Stimulated activated naive CD8-positive, alpha-beta T cell treated with anti-CD3 and anti-CD28 coated beads, Interleukin-15, amount 100 ng/mL, for 72 hours (primary cell): ENCODE data around the gene THAP3.
"Not testable (repeated sequence)": the region's sequence is repeated elsewhere in the genome, so short reads cannot be mapped to it uniquely, and the experiment has no call there.

ENCODE experiments used
- ATAC-seq: fragments of 150-1000 bp; cut with Tn5 transposase; 2 replicates; pipeline ENCODE4 v1.10.0; 2021; ENCODE audit warnings: mild to moderate bottlenecking, moderate library complexity
- DNase-seq, 2 donors: peaks; one replicate each; pipeline ENCODE4 v3.0.0; 2021 to 2022
- H3K27ac Mint-ChIP-seq, 2 donors: one replicate each; pipeline ENCODE4 v1.8.0; 2022; ENCODE audit warnings: mild to moderate bottlenecking in 2 of 2, mixed read lengths in 2 of 2, moderate library complexity in 2 of 2
- H3K27me3 Mint-ChIP-seq: one replicate; pipeline ENCODE4 v1.8.0; 2022; ENCODE audit warnings: mixed read lengths
- H3K4me1 Mint-ChIP-seq: one replicate; pipeline ENCODE4 v1.8.0; 2022; ENCODE audit warnings: mild to moderate bottlenecking, mixed read lengths
- H3K4me3 Mint-ChIP-seq, 2 donors: one replicate each; pipeline ENCODE4 v1.8.0; 2022; ENCODE audit warnings: mild to moderate bottlenecking in 2 of 2, mixed read lengths in 2 of 2, moderate library complexity in 1 of 2
- H3K9me3 Mint-ChIP-seq, 2 donors: one replicate each; pipeline ENCODE4 v1.8.0; 2022; ENCODE audit warnings: mixed read lengths in 2 of 2

Gene THAP3

DNA sequence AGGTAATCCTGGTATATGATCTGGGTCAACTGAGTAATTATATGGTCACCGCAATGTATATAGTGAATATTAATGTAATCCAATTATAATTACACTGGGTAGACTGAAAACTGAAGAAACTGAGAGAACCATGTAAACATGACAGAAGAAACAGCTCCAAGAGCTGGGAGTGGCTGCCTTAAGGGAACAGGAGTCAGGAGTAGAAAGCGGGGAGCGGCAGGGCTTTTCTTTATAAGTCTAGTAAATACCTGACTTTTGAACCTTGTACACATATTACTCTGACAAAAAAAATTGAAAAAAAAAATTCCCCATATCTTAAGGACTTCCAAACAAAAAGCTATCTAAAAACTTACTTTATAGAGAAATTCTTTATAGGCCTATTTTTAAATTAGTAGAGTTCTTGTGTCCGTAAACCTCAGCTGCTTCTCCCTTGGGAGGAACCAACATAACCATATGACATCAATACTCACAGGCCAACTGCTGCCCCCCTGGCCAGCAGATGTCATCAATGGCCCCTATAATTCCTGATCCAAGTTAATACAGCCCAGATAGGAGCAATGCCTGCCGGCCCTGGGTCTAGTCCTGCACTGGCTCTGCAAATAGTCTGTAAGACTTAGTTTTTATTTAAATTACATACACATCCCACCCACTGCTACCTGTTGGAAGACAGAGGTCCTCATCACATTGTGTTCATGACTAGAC is 33.8 kb downstream of the THAP3 start:
- H3K9me3 Mint-ChIP-seq, result no peaks in the 10 kb centered on the region
- no peak for ATAC-seq
- H3K27ac Mint-ChIP-seq, result no peak overlapping the region
- no peak overlapping the region for H3K4me3 Mint-ChIP-seq
- H3K27me3 Mint-ChIP-seq, result no peaks in the 10 kb centered on the region
- no peak for DNase-seq
- peaks cover 5% of the 10 kb centered on the region for H3K4me1 Mint-ChIP-seq

DNA sequence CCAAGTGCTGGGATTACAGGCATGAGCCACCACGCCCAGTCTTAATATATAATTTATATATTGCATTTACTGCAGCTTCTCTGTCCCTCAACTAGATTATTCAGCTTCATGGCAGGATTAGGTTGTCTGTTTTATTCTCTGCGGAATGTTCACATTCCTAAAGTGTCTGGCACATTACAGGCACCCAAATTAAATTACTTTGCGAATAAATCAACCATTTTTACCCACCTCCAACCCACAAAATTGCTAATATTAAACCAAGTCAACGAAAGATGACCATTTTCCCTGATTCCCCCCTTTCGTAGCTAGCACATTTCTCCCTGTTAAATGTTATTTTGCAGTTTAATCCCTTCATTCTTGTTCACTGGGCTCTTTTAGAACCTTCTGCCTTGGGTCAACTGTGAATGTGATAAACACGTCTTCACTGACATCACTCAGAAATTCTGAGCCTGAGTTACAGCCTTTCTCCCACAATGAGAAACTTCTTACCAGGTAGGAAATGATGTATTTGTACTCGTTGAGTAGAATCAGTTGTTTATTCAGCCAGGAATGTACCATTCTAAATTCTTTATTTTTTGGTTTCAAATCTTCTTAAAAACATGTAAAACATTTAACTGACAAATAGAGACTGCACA is 35.9 kb downstream of the THAP3 start:
- Mint-ChIP-seq H3K9me3 (no peaks in the 10 kb centered on the region), H3K4me3 (no peak overlapping the region), H3K27ac (peak overlapping the region in 1 of 2 donors; percentile 2), H3K27me3 (no peaks in the 10 kb centered on the region), H3K4me1 (peaks cover 5% of the 10 kb centered on the region)
- no peak for ATAC-seq
- DNase-seq, result no peak

DNA sequence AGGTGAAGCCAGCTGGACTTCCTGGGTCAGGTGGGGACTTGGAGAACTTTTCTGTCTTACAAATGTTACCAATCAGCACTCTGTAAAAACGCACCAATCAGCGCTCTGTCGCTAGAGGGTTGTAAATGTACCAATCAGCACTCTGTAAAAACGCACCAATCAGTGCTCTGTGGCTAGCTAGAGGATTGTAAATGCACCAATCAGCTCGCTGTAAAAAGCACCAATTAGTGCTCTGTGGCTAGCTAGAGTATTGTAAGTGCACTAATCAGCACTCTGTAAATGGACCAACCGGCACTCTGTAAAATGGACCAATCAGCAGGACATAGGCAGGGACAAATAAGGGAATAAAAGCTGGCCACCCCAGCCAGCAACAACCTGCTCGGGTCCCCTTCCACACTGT is 37.8 kb downstream of the THAP3 start:
- not testable (repeated sequence) for H3K4me3 Mint-ChIP-seq, ATAC-seq

DNA sequence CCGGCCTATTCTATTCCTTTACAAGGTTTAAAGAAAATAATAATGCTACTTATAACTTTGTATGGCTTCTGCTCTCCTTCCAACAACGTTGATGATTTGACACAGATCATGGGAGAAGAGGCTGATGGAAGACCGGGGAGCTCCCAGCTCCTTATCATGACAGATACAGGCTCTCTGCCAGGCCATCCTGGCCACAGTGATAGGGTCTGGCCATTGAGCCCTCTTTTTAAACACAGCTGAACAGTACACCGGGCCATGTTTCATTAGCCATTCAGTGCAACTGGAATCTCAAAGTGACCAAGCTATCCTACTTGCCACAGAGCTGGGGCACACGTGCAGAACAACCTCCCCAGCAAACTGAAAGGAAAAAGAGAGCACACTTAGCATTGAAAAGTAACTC is 42.0 kb downstream of the THAP3 start:
- no peak for DNase-seq
- Mint-ChIP-seq H3K9me3 (no peaks in the 10 kb centered on the region), H3K4me1 (no peaks in the 10 kb centered on the region), H3K4me3 (no peak overlapping the region), H3K27ac (no peak overlapping the region), H3K27me3 (no peaks in the 10 kb centered on the region)
- no peak for ATAC-seq

More for the DNA sequence above, 37.8 kb downstream of the THAP3 start:
- not testable (repeated sequence) for H3K9me3 Mint-ChIP-seq, H3K27ac Mint-ChIP-seq, H3K27me3 Mint-ChIP-seq, DNase-seq, H3K4me1 Mint-ChIP-seq

DNA sequence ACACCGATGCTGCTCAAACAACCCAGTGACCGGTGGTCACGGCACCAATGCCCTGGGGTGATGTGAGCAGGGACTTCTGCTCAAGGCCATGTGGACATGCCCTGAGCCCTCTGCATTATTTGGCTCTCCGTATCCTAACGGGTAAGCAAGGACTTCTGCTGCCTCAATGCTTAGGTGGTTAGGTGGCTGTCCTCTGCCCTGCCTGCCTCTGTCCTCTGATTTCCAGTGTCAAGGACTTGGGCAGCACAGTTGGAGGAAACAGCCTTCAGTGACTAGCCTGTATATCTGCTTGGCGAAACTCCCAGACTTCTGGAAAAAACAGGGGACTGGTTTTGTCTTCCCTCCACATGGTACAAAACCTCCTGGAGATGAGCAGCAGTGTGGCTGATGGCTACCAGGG is 42.5 kb downstream of the THAP3 start:
- ATAC-seq (no peak), DNase-seq (no peak)
- no peaks in the 10 kb centered on the region for H3K9me3 Mint-ChIP-seq
- H3K4me3 Mint-ChIP-seq, result no peak overlapping the region
- H3K27me3 Mint-ChIP-seq, result no peaks in the 10 kb centered on the region
- no peaks in the 10 kb centered on the region for H3K4me1 Mint-ChIP-seq
- peak overlapping the region in 1 of 2 donors; percentile 13 for H3K27ac Mint-ChIP-seq

DNA sequence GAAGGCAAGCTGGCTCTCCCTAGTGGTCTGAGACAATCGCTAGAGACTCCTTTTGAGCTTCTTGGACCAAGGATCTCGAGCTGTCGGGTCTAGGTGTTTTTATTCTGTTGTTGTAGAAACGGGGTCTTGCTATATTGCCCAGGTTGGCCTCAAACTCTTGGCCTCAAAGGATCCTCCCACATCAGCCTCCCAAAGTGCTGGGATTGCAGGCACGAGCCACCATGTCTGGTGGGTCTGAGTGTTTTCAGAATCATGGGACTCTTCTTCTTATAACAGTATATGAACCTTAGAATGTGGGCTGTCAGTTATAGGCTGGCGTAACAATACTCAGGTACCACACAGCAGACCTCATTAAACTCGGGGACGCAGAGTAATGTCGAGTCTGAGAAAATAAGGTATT is 43.8 kb downstream of the THAP3 start:
- Mint-ChIP-seq H3K9me3 (no peaks in the 10 kb centered on the region), H3K27ac (no peak overlapping the region), H3K4me1 (no peaks in the 10 kb centered on the region), H3K4me3 (no peak overlapping the region), H3K27me3 (no peaks in the 10 kb centered on the region)
- no peak for ATAC-seq
- DNase-seq, result no peak

DNA sequence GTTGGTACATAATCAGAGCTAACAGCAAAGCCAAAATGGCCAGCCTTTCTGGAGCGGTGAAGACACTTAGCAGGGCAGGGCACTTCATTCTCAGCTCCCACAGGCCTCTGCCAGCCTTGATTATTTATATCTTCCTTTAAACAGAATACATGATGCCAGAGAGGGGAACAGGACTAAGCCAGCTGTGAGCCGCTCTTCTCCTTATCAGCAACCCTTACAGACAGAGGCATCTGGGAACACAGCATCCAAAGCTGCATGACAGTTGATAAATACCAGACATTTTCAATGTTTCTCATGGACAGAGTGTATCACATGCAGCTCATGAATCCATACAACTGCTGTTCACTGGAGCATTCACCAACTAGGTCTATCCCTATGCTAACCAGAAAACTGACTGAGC is 47.9 kb downstream of the THAP3 start:
- Mint-ChIP-seq H3K4me1 (no peaks in the 10 kb centered on the region), H3K27ac (peak overlapping the region in 1 of 2 donors; percentile 19), H3K27me3 (no peaks in the 10 kb centered on the region), H3K9me3 (no peaks in the 10 kb centered on the region), H3K4me3 (no peak overlapping the region)
- no peak for DNase-seq
- no peak for ATAC-seq

DNA sequence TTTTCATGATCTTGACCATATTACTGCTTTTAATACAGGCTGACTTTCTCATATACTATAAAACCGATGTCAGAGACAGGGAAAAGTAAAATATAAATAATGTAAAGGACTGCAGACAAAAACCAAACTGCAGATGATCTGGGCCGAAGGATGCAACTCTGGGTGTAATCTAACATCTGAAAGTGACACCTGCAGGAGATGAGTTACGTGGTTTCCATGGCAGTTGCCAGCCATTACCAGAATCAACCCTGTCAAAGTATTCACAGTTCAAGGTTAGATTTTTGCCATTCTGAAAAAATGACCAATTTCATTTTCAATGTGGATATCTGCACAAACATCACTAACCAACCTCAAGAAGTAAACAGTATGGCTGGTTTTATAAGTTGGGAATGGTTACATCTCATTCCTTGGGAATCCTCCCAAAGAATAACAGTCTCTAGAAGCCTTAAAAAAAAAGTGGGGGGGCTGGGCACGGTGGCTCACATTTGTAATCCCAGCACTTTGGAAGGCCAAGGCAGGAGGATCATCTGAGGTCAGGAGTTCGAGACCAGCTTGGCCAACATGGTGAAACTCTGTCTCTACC is 49.2 kb downstream of the THAP3 start:
- H3K4me1 Mint-ChIP-seq, result no peaks in the 10 kb centered on the region
- ATAC-seq, result no peak
- no peaks in the 10 kb centered on the region for H3K27me3 Mint-ChIP-seq
- DNase-seq, result no peak
- no peaks in the 10 kb centered on the region for H3K9me3 Mint-ChIP-seq
- H3K4me3 Mint-ChIP-seq, result no peak overlapping the region
- H3K27ac Mint-ChIP-seq, result no peak overlapping the region

DNA sequence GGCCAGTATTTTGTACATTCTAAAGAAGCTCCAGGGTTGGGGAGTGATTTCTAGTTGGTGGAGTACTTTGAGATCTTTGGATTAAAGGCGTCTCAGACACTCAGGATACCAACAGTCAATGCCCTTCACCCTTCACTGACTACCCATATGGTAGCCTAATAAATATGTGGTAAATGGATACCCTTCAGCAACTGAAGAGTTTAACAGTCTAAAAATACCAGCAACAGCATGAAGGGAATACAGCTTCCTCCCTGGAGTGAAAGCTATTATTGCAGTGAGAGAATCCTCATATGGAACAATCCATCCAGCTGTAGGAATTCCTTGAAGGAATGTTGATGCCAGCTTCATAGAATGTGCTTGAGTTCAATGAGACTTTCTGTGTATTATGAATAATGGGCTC is 50.1 kb downstream of the THAP3 start:
- Mint-ChIP-seq H3K27ac (no peak overlapping the region), H3K4me3 (no peak overlapping the region), H3K27me3 (no peaks in the 10 kb centered on the region), H3K4me1 (no peaks in the 10 kb centered on the region), H3K9me3 (no peaks in the 10 kb centered on the region)
- no peak for DNase-seq
- no peak for ATAC-seq

DNA sequence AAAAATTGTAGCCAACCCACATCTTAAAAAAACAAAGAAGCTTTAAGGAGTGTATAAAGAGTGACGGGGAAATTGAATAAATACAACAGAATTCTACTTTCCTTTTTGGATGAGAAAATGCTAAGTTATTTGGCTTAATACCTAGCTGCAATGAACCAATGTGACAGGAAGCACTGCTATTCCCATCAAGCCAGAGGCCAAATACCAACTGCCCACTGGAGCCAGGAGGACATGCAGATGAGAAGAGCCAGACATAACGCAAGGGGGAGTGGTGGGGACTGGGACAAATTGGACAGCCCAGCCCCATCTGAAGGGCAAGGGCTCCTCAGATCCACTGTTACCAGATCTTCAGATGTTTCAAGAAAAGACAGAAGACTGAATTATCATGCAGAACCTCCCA is 51.3 kb downstream of the THAP3 start:
- DNase-seq (no peak), ATAC-seq (no peak)
- Mint-ChIP-seq H3K4me3 (no peak overlapping the region), H3K9me3 (no peaks in the 10 kb centered on the region), H3K27ac (peak overlapping the region in 1 of 2 donors; percentile 77), H3K4me1 (no peaks in the 10 kb centered on the region), H3K27me3 (no peaks in the 10 kb centered on the region)
